HFF-Myc (cell line): Measurements from ENCODE around the gene PLEKHG3.

Experiments used
- DNase-seq: peaks from one replicate; pipeline ENCODE4 v3.0.0-alpha.2; 2011; ENCODE audit warnings: low read depth; ENCODE audit errors: extremely low read depth
- H3K4me3 ChIP-seq: replicated peaks from 2 replicates; pipeline ENCODE4 v1.5.1; 2011; ENCODE audit warnings: low read depth, mild to moderate bottlenecking, control low read depth, low read length
- CTCF ChIP-seq: IDR thresholded peaks from 2 replicates; pipeline ENCODE4 v1.5.1; 2012; ENCODE audit warnings: mild to moderate bottlenecking, low read depth, low read length, control low read depth; ENCODE audit errors: missing control alignments

Gene PLEKHG3

GRCh38 chr14:64671591-64671990 lies 32.6 kb upstream of the PLEKHG3 start:
- no peak for DNase-seq
- TF ChIP-seq CTCF = peak; percentile 76
- H3K4me3 ChIP-seq = no peak overlapping the region

GRCh38 chr14:64673316-64673715 lies 30.9 kb upstream of the PLEKHG3 start:
- TF ChIP-seq CTCF = no peak
- no peak overlapping the region for H3K4me3 ChIP-seq
- DNase-seq = no peak

GRCh38 chr14:64673748-64674147 lies 30.5 kb upstream of the PLEKHG3 start:
- no peak overlapping the region for H3K4me3 ChIP-seq
- no peak for DNase-seq
- TF ChIP-seq CTCF = no peak

- DNase-seq = no peak
- TF ChIP-seq CTCF = no peak
- no peak overlapping the region for H3K4me3 ChIP-seq
Observed at GRCh38 chr14:64674829-64675228, 29.4 kb upstream of the PLEKHG3 start.

- no peak for TF ChIP-seq CTCF
- DNase-seq = no peak
- H3K4me3 ChIP-seq = no peak overlapping the region
Observed at GRCh38 chr14:64675312-64675711, 28.9 kb upstream of the PLEKHG3 start.

- DNase-seq = no peak
- TF ChIP-seq CTCF = no peak
Observed at GRCh38 chr14:64676410-64677008, 27.7 kb upstream of the PLEKHG3 start.

GRCh38 chr14:64680013-64680713 lies 24.1 kb upstream of the PLEKHG3 start:
- TF ChIP-seq CTCF = no peak
- DNase-seq = no peak
- H3K4me3 ChIP-seq = no peak overlapping the region

More at GRCh38 chr14:64676410-64677008, 27.7 kb upstream of the PLEKHG3 start:
- H3K4me3 ChIP-seq = no peak overlapping the region
